Gastroesophageal sphincter (tissue), 3 donors: ENCODE results near the gene KITLG.

Experiments
- EP300 ChIP-seq: sonication (generic); formaldehyde crosslinking; IDR thresholded peaks from one replicate; pipeline ENCODE4 v1.6.1; 2017; ENCODE audit warnings: antibody characterized with exemption, mild to moderate bottlenecking
- POLR2A ChIP-seq, 2 donors: fragments of 450-650 bp; IDR thresholded peaks; one replicate each; pipeline ENCODE4 v1.6.1; 2017; ENCODE audit warnings: antibody characterized with exemption in 2 of 2, mild to moderate bottlenecking in 2 of 2, moderate library complexity in 1 of 2
- POLR2AphosphoS5 ChIP-seq: sonication (generic); formaldehyde crosslinking; IDR thresholded peaks from one replicate; pipeline ENCODE4 v1.6.1; 2017; ENCODE audit warnings: antibody characterized with exemption
- TF ChIP-seq, protein P1 (sequence below), 4 experiments: fragments of 200-600 bp in 2 of 4; fragments of 450-650 bp in 2 of 4; sonication (generic) in 1 of 4; IDR thresholded peaks; one replicate each; pipeline ENCODE4 v1.5.1; 2017 to 2019; ENCODE audit warnings: antibody characterized with exemption in 4 of 4, mild to moderate bottlenecking in 2 of 4, moderate library complexity in 2 of 4

DNA sequence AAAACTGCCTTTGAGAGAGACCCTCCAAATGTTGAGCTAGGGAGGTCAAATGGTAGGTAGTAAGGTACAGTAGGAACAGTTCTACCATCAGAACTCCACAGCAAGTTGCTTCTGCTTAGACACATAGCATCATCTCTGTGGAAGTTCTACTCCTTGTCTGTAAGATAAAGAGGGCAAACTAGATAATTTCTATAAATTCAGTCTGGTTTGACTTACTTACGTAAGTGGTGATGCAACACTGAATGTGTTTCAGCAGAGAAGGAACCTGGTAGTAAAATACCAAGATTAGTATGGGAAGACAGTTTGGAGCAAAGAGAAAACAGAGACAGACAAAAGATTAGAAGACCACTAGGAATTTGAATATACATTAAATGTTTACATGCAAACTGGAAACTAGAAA lies 42.0 kb downstream of the KITLG start:
- TF ChIP-seq, protein P1, sequence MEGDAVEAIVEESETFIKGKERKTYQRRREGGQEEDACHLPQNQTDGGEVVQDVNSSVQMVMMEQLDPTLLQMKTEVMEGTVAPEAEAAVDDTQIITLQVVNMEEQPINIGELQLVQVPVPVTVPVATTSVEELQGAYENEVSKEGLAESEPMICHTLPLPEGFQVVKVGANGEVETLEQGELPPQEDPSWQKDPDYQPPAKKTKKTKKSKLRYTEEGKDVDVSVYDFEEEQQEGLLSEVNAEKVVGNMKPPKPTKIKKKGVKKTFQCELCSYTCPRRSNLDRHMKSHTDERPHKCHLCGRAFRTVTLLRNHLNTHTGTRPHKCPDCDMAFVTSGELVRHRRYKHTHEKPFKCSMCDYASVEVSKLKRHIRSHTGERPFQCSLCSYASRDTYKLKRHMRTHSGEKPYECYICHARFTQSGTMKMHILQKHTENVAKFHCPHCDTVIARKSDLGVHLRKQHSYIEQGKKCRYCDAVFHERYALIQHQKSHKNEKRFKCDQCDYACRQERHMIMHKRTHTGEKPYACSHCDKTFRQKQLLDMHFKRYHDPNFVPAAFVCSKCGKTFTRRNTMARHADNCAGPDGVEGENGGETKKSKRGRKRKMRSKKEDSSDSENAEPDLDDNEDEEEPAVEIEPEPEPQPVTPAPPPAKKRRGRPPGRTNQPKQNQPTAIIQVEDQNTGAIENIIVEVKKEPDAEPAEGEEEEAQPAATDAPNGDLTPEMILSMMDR (IDR thresholded peaks at IDR 0.05), result no peak
- no peak for TF ChIP-seq POLR2A (IDR thresholded peaks at IDR 0.05)
- no peak for TF ChIP-seq EP300
- no peak for TF ChIP-seq POLR2AphosphoS5
